BLaER1 treated with 17β-estradiol and CSF1 and Interleukin-3, amounts not matched to agents 10 nM and 100 nM (cell line): ENCODE data around the gene SYNC.
"Not testable (repeated sequence)": the region's sequence is repeated elsewhere in the genome, so short reads cannot be mapped to it uniquely, and the experiment has no call there.

Experiments used
- H3K27ac ChIP-seq, 11 experiments: shearing (Covaris generic); formaldehyde crosslinking; 2 replicates each; pipeline ENCODE4 v1.8.1; 2022
- H3K27me3 ChIP-seq, 11 experiments: shearing (Covaris generic); formaldehyde crosslinking; 2 replicates each; pipeline ENCODE4 v1.8.1; 2022
- H3K36me3 ChIP-seq, 11 experiments: shearing (Covaris generic); formaldehyde crosslinking; 2 replicates each; pipeline ENCODE4 v1.8.1; 2022
- H3K4me1 ChIP-seq, 10 experiments: shearing (Covaris generic); formaldehyde crosslinking; 2 replicates each; pipeline ENCODE4 v1.8.1; 2022
- H3K4me2 ChIP-seq, 11 experiments: shearing (Covaris generic); formaldehyde crosslinking; 2 replicates each; pipeline ENCODE4 v1.8.1; 2022
- H3K4me3 ChIP-seq, 10 experiments: shearing (Covaris generic); formaldehyde crosslinking; 2 replicates each; pipeline ENCODE4 v1.8.1; 2022
- H3K9ac ChIP-seq, 11 experiments: shearing (Covaris generic); formaldehyde crosslinking; 2 replicates each; pipeline ENCODE4 v1.8.1; 2022
- H3K9me3 ChIP-seq, 11 experiments: shearing (Covaris generic); formaldehyde crosslinking; replicated peaks in 1 of 11; 2 replicates each; pipeline ENCODE4 v1.8.1; 2022
- H4K20me1 ChIP-seq, 11 experiments: shearing (Covaris generic); formaldehyde crosslinking; 2 replicates each; pipeline ENCODE4 v1.8.1; 2022
- Cebpa-rat ChIP-seq, 11 experiments: shearing (Covaris generic); IDR thresholded peaks; 2 replicates each; pipeline ENCODE4 v1.8.1; 2022

SYNC gene

GRCh38 chr1:32686387-32686786, 16.2 kb downstream of the SYNC start:
- no peaks in the 10 kb centered on the region for H3K4me1 ChIP-seq
- TF ChIP-seq Cebpa-rat (IDR thresholded peaks at IDR 0.05) = no peak
- no peak overlapping the region for H3K9ac ChIP-seq
- peaks cover 0 to 31% (median 4%) of the 10 kb centered on the region in 11 experiments; a peak in 7 of 22 replicates for H4K20me1 ChIP-seq
- H3K27me3 ChIP-seq = no peaks in the 10 kb centered on the region
- H3K4me3 ChIP-seq = no peak overlapping the region
- H3K9me3 ChIP-seq = no peaks in the 10 kb centered on the region
- no peak overlapping the region for H3K4me2 ChIP-seq
- no peak overlapping the region for H3K27ac ChIP-seq
- H3K36me3 ChIP-seq = peaks cover 55 to 66% (median 60%) of the 10 kb centered on the region in 11 experiments

- H3K36me3 ChIP-seq = peaks cover 64 to 75% (median 69%) of the 10 kb centered on the region in 11 experiments
- no peaks in the 10 kb centered on the region for H3K9me3 ChIP-seq
- no peaks in the 10 kb centered on the region for H3K27me3 ChIP-seq
- no peak overlapping the region for H3K4me2 ChIP-seq
- no peak overlapping the region for H3K9ac ChIP-seq
- no peaks in the 10 kb centered on the region for H3K4me1 ChIP-seq
- no peak overlapping the region for H3K4me3 ChIP-seq
- H3K27ac ChIP-seq = no peak overlapping the region
- TF ChIP-seq Cebpa-rat (IDR thresholded peaks at IDR 0.05) = no peak
- H4K20me1 ChIP-seq = peaks cover 0 to 31% (median 4%) of the 10 kb centered on the region in 11 experiments; a peak in 7 of 22 replicates
Measured at GRCh38 chr1:32685498-32685897, 17.1 kb downstream of the SYNC start.

GRCh38 chr1:32684167-32684811, 18.3 kb downstream of the SYNC start:
- Histone ChIP-seq H3K4me2 (no peak overlapping the region), H3K27me3 (no peaks in the 10 kb centered on the region), H3K4me3 (no peak overlapping the region), H3K9ac (no peak overlapping the region), H3K4me1 (no peaks in the 10 kb centered on the region), H3K27ac (no peak overlapping the region), H4K20me1 (peaks cover 0 to 34% (median 4%) of the 10 kb centered on the region in 11 experiments; a peak in 9 of 22 replicates), H3K9me3 (no peaks in the 10 kb centered on the region), H3K36me3 (peaks cover 73 to 85% (median 75%) of the 10 kb centered on the region in 11 experiments)
- TF ChIP-seq Cebpa-rat (IDR thresholded peaks at IDR 0.05) = no peak

- no peak for TF ChIP-seq Cebpa-rat (IDR thresholded peaks at IDR 0.05)
- Histone ChIP-seq H3K9me3 (no peaks in the 10 kb centered on the region), H3K36me3 (peaks cover 82 to 94% (median 84%) of the 10 kb centered on the region in 11 experiments), H3K4me3 (no peak overlapping the region), H4K20me1 (peaks cover 0 to 43% (median 11%) of the 10 kb centered on the region in 11 experiments; a peak in 14 of 22 replicates), H3K4me1 (no peaks in the 10 kb centered on the region), H3K27me3 (no peaks in the 10 kb centered on the region), H3K4me2 (no peak overlapping the region), H3K9ac (no peak overlapping the region), H3K27ac (no peak overlapping the region)
Measured at GRCh38 chr1:32683397-32683796, 19.2 kb downstream of the SYNC start.

GRCh38 chr1:32681999-32682398, 20.6 kb downstream of the SYNC start:
- Histone ChIP-seq H3K9ac (no peak overlapping the region), H3K9me3 (no peaks in the 10 kb centered on the region), H3K4me2 (no peak overlapping the region), H3K27ac (no peak overlapping the region), H4K20me1 (peaks cover 0 to 54% (median 25%) of the 10 kb centered on the region in 11 experiments; a peak in 18 of 22 replicates), H3K4me3 (no peak overlapping the region), H3K27me3 (no peaks in the 10 kb centered on the region), H3K36me3 (peaks cover 95 to 100% (median 98%) of the 10 kb centered on the region in 11 experiments), H3K4me1 (no peaks in the 10 kb centered on the region)
- no peak for TF ChIP-seq Cebpa-rat (IDR thresholded peaks at IDR 0.05)

- Histone ChIP-seq H3K36me3 (peaks cover 95 to 100% (median 98%) of the 10 kb centered on the region in 11 experiments), H3K4me1 (no peaks in the 10 kb centered on the region), H3K4me2 (no peak overlapping the region), H3K9me3 (no peaks in the 10 kb centered on the region), H4K20me1 (peaks cover 0 to 58% (median 27%) of the 10 kb centered on the region in 11 experiments; a peak in 18 of 22 replicates), H3K4me3 (no peak overlapping the region), H3K27ac (no peak overlapping the region), H3K9ac (no peak overlapping the region), H3K27me3 (no peaks in the 10 kb centered on the region)
- TF ChIP-seq Cebpa-rat (IDR thresholded peaks at IDR 0.05) = no peak
Measured at GRCh38 chr1:32681509-32681908, 21.1 kb downstream of the SYNC start.

- Histone ChIP-seq H3K27ac (no peak overlapping the region), H3K4me1 (no peaks in the 10 kb centered on the region), H3K9me3 (no peaks in the 10 kb centered on the region), H3K4me3 (no peak overlapping the region), H4K20me1 (peaks cover 3 to 66% (median 36%) of the 10 kb centered on the region in 11 experiments; a peak in 19 of 22 replicates), H3K36me3 (peaks cover 95 to 100% (median 98%) of the 10 kb centered on the region in 11 experiments), H3K9ac (no peak overlapping the region), H3K4me2 (no peak overlapping the region), H3K27me3 (no peaks in the 10 kb centered on the region)
- no peak for TF ChIP-seq Cebpa-rat (IDR thresholded peaks at IDR 0.05)
Measured at GRCh38 chr1:32680642-32681041, 21.9 kb downstream of the SYNC start.

- H3K27me3 ChIP-seq, H3K9me3 ChIP-seq, H3K4me1 ChIP-seq, H3K27ac ChIP-seq, H3K4me2 ChIP-seq, H3K9ac ChIP-seq, H3K4me3 ChIP-seq: not testable (repeated sequence)
- Histone ChIP-seq H4K20me1 (peaks cover 3 to 63% (median 37%) of the 10 kb centered on the region in 11 experiments; a peak in 19 of 22 replicates), H3K36me3 (peaks cover 95 to 100% (median 98%) of the 10 kb centered on the region in 11 experiments)
Measured at GRCh38 chr1:32679993-32680392, 22.6 kb downstream of the SYNC start.

- peaks cover 3 to 69% (median 47%) of the 10 kb centered on the region in 11 experiments; a peak in 19 of 22 replicates for H4K20me1 ChIP-seq
- H3K36me3 ChIP-seq = peaks cover 95 to 100% (median 98%) of the 10 kb centered on the region in 11 experiments
- no peak for TF ChIP-seq Cebpa-rat (IDR thresholded peaks at IDR 0.05)
- H3K4me2 ChIP-seq = no peak overlapping the region
- no peak overlapping the region for H3K27ac ChIP-seq
- no peaks in the 10 kb centered on the region for H3K27me3 ChIP-seq
- no peaks in the 10 kb centered on the region; a peak in 1 of 20 replicates for H3K4me1 ChIP-seq
- H3K4me3 ChIP-seq = no peak overlapping the region
- no peaks in the 10 kb centered on the region for H3K9me3 ChIP-seq
- H3K9ac ChIP-seq = no peak overlapping the region
Measured at GRCh38 chr1:32676945-32677344, 25.6 kb downstream of the SYNC start.

- not testable (repeated sequence) for H3K4me2 ChIP-seq, H3K9ac ChIP-seq, H3K4me3 ChIP-seq, H3K27me3 ChIP-seq, H3K27ac ChIP-seq, H3K4me1 ChIP-seq, H3K9me3 ChIP-seq
- peaks cover 100% of the 10 kb centered on the region in 11 experiments for H3K36me3 ChIP-seq
- peaks cover 44 to 96% (median 82%) of the 10 kb centered on the region in 11 experiments; a peak in 20 of 22 replicates for H4K20me1 ChIP-seq
Measured at GRCh38 chr1:32668716-32669115, 33.9 kb downstream of the SYNC start.
